ENCODE results near the gene OR8B8. TPM values are rescaled to one million over a fixed set of nuclear protein-coding genes. Genes with fewer than 3 reads are reported as not detected.
A peak's percentile ranks its signal among the peaks of the same experiment; 100 is the strongest.
"Not testable (repeated sequence)": the region's sequence is repeated elsewhere in the genome, so short reads cannot be mapped to it uniquely, and the experiment has no call there.

Gene OR8B8
- total and polyA plus RNA-seq, 3 donors from 2014 or later, result not detected

DNA sequence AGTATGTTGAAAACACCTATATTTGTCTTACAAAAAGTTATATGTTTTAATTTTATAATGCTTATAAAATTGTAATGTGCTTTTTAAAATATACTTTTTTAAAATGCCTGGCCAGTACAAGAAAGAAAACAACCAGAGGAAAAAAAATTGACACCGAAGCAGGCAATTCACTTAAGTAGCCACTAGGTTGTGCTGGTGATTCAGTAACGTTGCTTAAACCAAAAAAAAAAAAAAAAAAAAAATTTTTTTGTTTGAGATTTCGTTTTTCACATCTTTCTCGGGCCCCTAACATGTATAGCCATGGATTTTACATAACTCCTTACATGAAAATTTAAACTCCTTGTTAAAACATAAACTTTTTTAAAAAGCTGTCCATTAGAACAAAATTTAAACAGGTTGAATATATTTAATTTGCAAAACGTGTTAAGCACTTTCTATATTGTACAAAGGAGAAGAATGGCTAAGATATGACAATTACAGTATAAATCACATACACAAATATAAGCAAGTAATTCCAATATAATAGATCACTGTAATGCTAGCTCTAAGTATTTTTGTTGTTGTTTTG is 30.1 kb downstream of the OR8B8 start:
- no peaks in the 10 kb centered on the region for H3K4me1 ChIP-seq
- no peak overlapping the region for H3K4me3 ChIP-seq
- 7 to 21% methylated on average over 5 of the region's 5 CpGs for WGBS, 2 donors
- TF ChIP-seq POLR2A (IDR thresholded peaks at IDR 0.05), result no peak
- TF ChIP-seq, protein P1, sequence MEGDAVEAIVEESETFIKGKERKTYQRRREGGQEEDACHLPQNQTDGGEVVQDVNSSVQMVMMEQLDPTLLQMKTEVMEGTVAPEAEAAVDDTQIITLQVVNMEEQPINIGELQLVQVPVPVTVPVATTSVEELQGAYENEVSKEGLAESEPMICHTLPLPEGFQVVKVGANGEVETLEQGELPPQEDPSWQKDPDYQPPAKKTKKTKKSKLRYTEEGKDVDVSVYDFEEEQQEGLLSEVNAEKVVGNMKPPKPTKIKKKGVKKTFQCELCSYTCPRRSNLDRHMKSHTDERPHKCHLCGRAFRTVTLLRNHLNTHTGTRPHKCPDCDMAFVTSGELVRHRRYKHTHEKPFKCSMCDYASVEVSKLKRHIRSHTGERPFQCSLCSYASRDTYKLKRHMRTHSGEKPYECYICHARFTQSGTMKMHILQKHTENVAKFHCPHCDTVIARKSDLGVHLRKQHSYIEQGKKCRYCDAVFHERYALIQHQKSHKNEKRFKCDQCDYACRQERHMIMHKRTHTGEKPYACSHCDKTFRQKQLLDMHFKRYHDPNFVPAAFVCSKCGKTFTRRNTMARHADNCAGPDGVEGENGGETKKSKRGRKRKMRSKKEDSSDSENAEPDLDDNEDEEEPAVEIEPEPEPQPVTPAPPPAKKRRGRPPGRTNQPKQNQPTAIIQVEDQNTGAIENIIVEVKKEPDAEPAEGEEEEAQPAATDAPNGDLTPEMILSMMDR (IDR thresholded peaks at IDR 0.05), result peak in 2 of 3 experiments; percentile 46 to 50
- H3K27ac ChIP-seq, result no peak overlapping the region
- intact Hi-C loops (cut with DNase I; ENCODE audit: low total_unique reads), result no loop called here
- no peaks in the 10 kb centered on the region for H3K9me3 ChIP-seq
- H3K36me3 ChIP-seq (ENCODE audit: low read depth, missing control alignments), result no peaks in the 10 kb centered on the region
- no peak for DNase-seq
- no peaks in the 10 kb centered on the region for H3K27me3 ChIP-seq

DNA sequence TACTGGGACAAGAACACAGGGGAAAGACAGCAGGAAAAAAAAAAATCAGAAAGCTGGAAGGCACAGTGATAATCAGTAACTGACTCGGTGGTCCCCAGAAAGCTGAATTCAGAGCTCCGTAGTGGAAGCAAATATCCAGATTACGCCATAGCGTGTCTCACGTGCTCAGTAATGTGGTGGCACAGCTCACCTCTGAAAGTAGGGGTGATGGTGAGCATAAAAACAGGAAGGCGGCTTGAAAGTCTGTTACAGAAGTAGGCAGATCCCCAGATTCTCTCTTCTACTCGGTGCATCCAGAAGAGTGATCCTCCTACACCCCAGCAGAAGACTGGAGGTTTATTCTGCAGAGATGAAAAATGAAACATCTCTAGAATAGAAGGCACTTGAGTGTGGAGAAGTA is 35.6 kb downstream of the OR8B8 start:
- Histone ChIP-seq H3K27me3 (no peaks in the 10 kb centered on the region), H3K27ac (no peak overlapping the region), H3K36me3 (ENCODE audit: low read depth, missing control alignments) (no peaks in the 10 kb centered on the region), H3K4me1 (peaks cover 3% of the 10 kb centered on the region), H3K9me3 (no peaks in the 10 kb centered on the region), H3K4me3 (no peak overlapping the region)
- 84 to 86% methylated on average over 7 of the region's 7 CpGs for WGBS, 2 donors
- TF ChIP-seq POLR2A (IDR thresholded peaks at IDR 0.05), result no peak
- TF ChIP-seq, protein P1 (IDR thresholded peaks at IDR 0.05), result no peak
- no peak for DNase-seq
- intact Hi-C loops (cut with DNase I; ENCODE audit: low total_unique reads), result no loop called here

DNA sequence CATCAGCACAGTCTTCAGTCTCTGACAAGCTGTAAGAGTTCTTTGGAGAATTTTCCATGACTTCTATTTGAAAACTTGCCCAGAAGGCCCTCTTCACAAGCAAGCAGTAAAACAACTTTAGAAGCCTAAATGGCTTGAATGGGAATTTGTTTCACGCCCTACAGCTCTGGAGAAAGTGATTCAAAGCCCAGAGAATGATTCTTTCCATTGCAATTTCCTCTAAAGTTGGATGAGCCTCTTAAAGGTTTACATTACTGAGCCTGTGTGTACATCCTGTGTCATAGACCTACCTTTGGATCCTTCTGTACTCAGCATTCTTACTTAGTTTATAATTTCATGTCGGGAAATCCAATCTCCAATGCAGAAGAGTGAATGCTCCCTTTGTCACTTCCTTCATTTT is 39.9 kb downstream of the OR8B8 start:
- WGBS, 2 donors, result 57 to 83% methylated on average over 2 of the region's 2 CpGs
- no peaks in the 10 kb centered on the region for H3K27me3 ChIP-seq
- TF ChIP-seq, protein P1 (IDR thresholded peaks at IDR 0.05), result no peak
- TF ChIP-seq POLR2A (IDR thresholded peaks at IDR 0.05), result no peak
- no peak for DNase-seq
- H3K4me3 ChIP-seq, result no peak overlapping the region
- H3K27ac ChIP-seq, result no peak overlapping the region
- H3K9me3 ChIP-seq, result no peaks in the 10 kb centered on the region
- intact Hi-C loops (cut with DNase I; ENCODE audit: low total_unique reads), result no loop called here
- peaks cover 3% of the 10 kb centered on the region for H3K4me1 ChIP-seq
- no peaks in the 10 kb centered on the region for H3K36me3 ChIP-seq (ENCODE audit: low read depth, missing control alignments)

DNA sequence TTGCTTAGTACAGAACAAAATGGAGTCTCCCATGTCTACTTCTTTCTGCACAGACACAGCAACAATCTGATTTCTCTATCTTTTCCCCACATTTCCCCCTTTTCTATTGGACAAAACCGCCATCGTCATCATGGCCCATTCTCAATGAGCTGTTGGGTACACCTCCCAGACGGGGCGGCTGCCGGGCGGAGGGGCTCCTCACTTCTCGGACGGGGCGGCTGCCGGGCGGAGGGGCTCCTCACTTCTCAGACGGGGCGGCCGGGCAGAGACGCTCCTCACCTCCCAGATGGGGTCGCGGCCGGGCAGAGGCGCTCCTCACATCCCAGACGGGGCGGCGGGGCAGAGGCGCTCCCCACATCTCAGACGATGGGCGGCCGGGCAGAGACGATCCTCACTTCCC is 42.3 kb downstream of the OR8B8 start:
- H3K9me3 ChIP-seq; H3K27me3 ChIP-seq; H3K36me3 ChIP-seq (ENCODE audit: low read depth, missing control alignments); intact Hi-C loops (cut with DNase I; ENCODE audit: low total_unique reads); H3K27ac ChIP-seq; H3K4me1 ChIP-seq; H3K4me3 ChIP-seq; DNase-seq: not testable (repeated sequence)
- WGBS, 2 donors, result 78 to 95% methylated on average over 12 to 23 of the region's 27 CpGs

DNA sequence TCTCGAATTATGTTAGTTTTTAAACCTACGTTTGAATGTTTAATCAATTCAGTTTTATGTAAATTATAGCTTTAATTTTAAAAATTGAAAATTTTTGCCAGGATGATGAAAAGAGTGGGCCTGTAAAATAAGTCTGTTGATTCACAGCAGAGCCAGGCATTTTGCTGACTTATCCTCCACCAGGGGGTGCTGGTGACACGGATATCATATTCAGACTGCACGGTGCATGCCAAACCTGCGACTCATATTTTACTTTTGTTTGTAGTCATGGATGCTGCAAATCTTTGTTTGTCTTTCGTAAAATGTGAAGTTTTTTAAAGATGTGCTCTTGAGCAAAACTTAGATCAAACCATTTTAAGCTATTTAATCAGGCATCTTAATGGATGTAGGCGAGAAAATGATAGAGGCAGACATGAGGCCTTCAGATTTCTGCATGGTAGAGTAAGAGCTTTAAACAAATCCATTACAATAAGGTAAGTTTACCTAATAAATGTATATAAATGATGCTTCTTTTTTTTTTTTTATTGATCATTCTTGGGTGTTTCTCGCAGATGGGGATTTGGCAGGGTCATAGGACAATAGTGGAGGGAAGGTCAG is 43.1 kb downstream of the OR8B8 start:
- WGBS, 2 donors, result 46 to 49% methylated on average over 8 of the region's 8 CpGs
- no peak for TF ChIP-seq POLR2A (IDR thresholded peaks at IDR 0.05)
- TF ChIP-seq, protein P1 (IDR thresholded peaks at IDR 0.05), result peak; percentile 41 to 60 (median 50)
- no peaks in the 10 kb centered on the region for H3K27me3 ChIP-seq
- intact Hi-C loops (cut with DNase I; ENCODE audit: low total_unique reads), result no loop called here
- no peaks in the 10 kb centered on the region for H3K9me3 ChIP-seq
- peak; percentile 81 for DNase-seq
- no peak overlapping the region for H3K27ac ChIP-seq
- peaks cover 3% of the 10 kb centered on the region for H3K4me1 ChIP-seq
- no peaks in the 10 kb centered on the region for H3K36me3 ChIP-seq (ENCODE audit: low read depth, missing control alignments)
- H3K4me3 ChIP-seq, result no peak overlapping the region

Measured in testis (tissue), 3 donors.